MM.1S (cell line): ENCODE data around the gene CDK6.

Source experiments
- DNase-seq: peaks from one replicate; pipeline ENCODE4 v3.0.0-alpha.2; 2015
- H2AFZ ChIP-seq: fragments of 300-600 bp; sonication (generic); 2 replicates; pipeline ENCODE4 v1.6.0; 2016; ENCODE audit warnings: antibody characterized with exemption, low read length
- H3F3A ChIP-seq: fragments of 300-600 bp; sonication (generic); 2 replicates; pipeline ENCODE4 v1.6.1; 2016; ENCODE audit warnings: mild to moderate bottlenecking, antibody characterized with exemption, low read length, moderate library complexity, mixed read lengths; ENCODE audit not compliant: insufficient read depth
- H3K27ac ChIP-seq: fragments of 300-600 bp; sonication (generic); 2 replicates; pipeline ENCODE4 v1.5.1; 2016; ENCODE audit warnings: mild to moderate bottlenecking, low read length
- H3K27me3 ChIP-seq: fragments of 300-600 bp; sonication (generic); replicated peaks from 2 replicates; pipeline ENCODE4 v1.6.0; 2016; ENCODE audit warnings: low read length; ENCODE audit not compliant: insufficient read depth
- H3K36me3 ChIP-seq: fragments of 300-600 bp; sonication (generic); replicated peaks from 2 replicates; pipeline ENCODE4 v1.6.1; 2016; ENCODE audit warnings: mild to moderate bottlenecking, low read length, mixed read lengths; ENCODE audit not compliant: insufficient read depth
- H3K4me1 ChIP-seq: fragments of 300-600 bp; sonication (generic); 2 replicates; pipeline ENCODE4 v1.6.1; 2016; ENCODE audit warnings: low read length, mixed read lengths
- H3K4me2 ChIP-seq: fragments of 300-600 bp; sonication (generic); 2 replicates; pipeline ENCODE4 v1.6.0; 2016; ENCODE audit warnings: low read depth, low read length
- H3K4me3 ChIP-seq: fragments of 300-600 bp; sonication (generic); 2 replicates; pipeline ENCODE4 v1.5.1; 2016; ENCODE audit warnings: low read length, mixed read lengths
- H3K79me2 ChIP-seq: fragments of 300-600 bp; sonication (generic); 2 replicates; pipeline ENCODE4 v1.6.1; 2016; ENCODE audit warnings: mixed run types, low read length, mixed read lengths
- H3K9ac ChIP-seq: fragments of 300-600 bp; sonication (generic); 2 replicates; pipeline ENCODE4 v1.6.1; 2016; ENCODE audit warnings: low read length, mixed read lengths
- H3K9me2 ChIP-seq: fragments of 300-600 bp; sonication (generic); replicated peaks from 2 replicates; pipeline ENCODE4 v1.6.1; 2016; ENCODE audit warnings: mild to moderate bottlenecking, low read length, mixed read lengths; ENCODE audit not compliant: insufficient read depth
- H3K9me3 ChIP-seq: fragments of 300-600 bp; sonication (generic); replicated peaks from 2 replicates; pipeline ENCODE4 v1.6.1; 2016; ENCODE audit warnings: mild to moderate bottlenecking, low read length, mixed read lengths; ENCODE audit not compliant: insufficient read depth
- H4K20me1 ChIP-seq: fragments of 300-600 bp; sonication (generic); 2 replicates; pipeline ENCODE4 v1.6.1; 2016; ENCODE audit warnings: mild to moderate bottlenecking, low read length, moderate library complexity, mixed read lengths; ENCODE audit not compliant: insufficient read depth
- EZH2 ChIP-seq: fragments of 300-600 bp; sonication (generic); optimal IDR thresholded peaks from 2 replicates; pipeline ENCODE3; 2017; ENCODE audit warnings: low read depth, mild to moderate bottlenecking, antibody characterized with exemption, low read length, mixed read lengths
- EZH2phosphoT487 ChIP-seq: fragments of 300-600 bp; sonication (generic); IDR thresholded peaks from 2 replicates; pipeline ENCODE4 v1.6.1; 2018; ENCODE audit warnings: antibody characterized with exemption, low read length
- TF ChIP-seq, protein P1 (sequence below): fragments of 300-600 bp; sonication (generic); IDR thresholded peaks from 2 replicates; pipeline ENCODE4 v1.5.1; 2016; ENCODE audit warnings: antibody characterized with exemption, low read length, mixed read lengths

The CDK6 gene

DNA sequence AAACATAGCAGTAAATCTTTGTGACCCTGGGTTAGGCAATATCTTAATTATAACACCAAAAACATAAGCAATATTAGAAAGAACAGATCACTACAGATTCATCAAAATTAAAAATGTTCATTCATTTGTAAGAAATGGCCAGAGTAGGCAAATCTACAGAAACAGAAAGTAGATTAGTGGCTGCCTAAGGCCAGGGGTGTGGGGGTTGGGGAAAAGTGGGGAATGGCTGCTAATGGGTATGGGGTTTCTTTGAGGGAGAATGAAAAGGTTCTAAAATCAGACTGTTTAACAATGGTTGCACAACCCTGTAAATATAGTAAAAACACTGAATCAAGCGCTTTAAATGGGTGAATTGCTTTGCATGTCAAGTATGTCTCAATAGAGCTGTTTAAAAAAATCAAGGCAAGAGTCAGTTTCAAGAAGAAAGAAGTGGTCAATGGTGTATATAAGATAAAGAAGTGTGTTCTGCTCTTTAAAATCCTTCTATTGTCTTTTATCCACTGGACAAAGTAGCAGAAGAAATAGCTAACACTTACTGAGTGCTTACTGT lies 42.6 kb downstream of the CDK6 start:
- H3K9me2 ChIP-seq: no peaks in the 10 kb centered on the region
- H3K4me1 ChIP-seq: peaks cover 42% of the 10 kb centered on the region
- H3K4me2 ChIP-seq: peak overlapping the region; percentile 49
- no peak overlapping the region for H3K9ac ChIP-seq
- no peaks in the 10 kb centered on the region; the same call in 1 of the 2 replicates for H3K36me3 ChIP-seq
- no peaks in the 10 kb centered on the region for H4K20me1 ChIP-seq
- peak overlapping the region; percentile 30; the same call in 1 of the 2 replicates for H3K27ac ChIP-seq
- H2AFZ ChIP-seq: no peak overlapping the region
- peaks cover 98% of the 10 kb centered on the region for H3K79me2 ChIP-seq
- H3K4me3 ChIP-seq: no peak overlapping the region
- H3F3A ChIP-seq: peaks cover 14% of the 10 kb centered on the region; the same call in 1 of the 2 replicates
- TF ChIP-seq EZH2: no peak
- peak; percentile 35 for DNase-seq
- H3K9me3 ChIP-seq: no peaks in the 10 kb centered on the region
- no peaks in the 10 kb centered on the region for H3K27me3 ChIP-seq

DNA sequence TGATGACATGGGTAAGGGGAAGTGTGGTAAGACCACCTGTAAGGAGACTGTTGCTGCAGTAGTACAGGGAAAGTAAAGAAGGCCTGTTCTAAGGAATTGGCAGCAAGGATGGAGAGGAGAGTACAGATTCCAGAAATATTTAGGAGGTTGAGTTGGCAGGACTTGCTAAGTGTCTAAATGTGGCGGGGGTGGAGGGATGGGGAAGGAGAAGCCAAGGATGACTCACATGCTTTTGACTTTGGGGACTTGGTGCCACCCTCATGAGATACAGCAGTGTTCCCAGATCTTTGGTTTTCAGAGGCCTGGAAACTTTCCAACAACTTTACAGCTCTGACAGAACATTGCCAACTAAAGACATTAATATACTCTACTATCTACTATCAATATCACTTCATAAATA lies 45.4 kb downstream of the CDK6 start:
- peaks cover 94% of the 10 kb centered on the region for H3K79me2 ChIP-seq
- no peaks in the 10 kb centered on the region; the same call in 1 of the 2 replicates for H3K36me3 ChIP-seq
- peaks cover 35% of the 10 kb centered on the region for H3K4me1 ChIP-seq
- H3F3A ChIP-seq: peaks cover 14% of the 10 kb centered on the region; the same call in 1 of the 2 replicates
- H3K4me2 ChIP-seq: no peak overlapping the region
- H4K20me1 ChIP-seq: no peaks in the 10 kb centered on the region
- no peak overlapping the region for H3K27ac ChIP-seq
- H3K9me2 ChIP-seq: no peaks in the 10 kb centered on the region
- H2AFZ ChIP-seq: no peak overlapping the region
- no peak for TF ChIP-seq EZH2phosphoT487
- TF ChIP-seq EZH2: no peak
- TF ChIP-seq, protein P1, sequence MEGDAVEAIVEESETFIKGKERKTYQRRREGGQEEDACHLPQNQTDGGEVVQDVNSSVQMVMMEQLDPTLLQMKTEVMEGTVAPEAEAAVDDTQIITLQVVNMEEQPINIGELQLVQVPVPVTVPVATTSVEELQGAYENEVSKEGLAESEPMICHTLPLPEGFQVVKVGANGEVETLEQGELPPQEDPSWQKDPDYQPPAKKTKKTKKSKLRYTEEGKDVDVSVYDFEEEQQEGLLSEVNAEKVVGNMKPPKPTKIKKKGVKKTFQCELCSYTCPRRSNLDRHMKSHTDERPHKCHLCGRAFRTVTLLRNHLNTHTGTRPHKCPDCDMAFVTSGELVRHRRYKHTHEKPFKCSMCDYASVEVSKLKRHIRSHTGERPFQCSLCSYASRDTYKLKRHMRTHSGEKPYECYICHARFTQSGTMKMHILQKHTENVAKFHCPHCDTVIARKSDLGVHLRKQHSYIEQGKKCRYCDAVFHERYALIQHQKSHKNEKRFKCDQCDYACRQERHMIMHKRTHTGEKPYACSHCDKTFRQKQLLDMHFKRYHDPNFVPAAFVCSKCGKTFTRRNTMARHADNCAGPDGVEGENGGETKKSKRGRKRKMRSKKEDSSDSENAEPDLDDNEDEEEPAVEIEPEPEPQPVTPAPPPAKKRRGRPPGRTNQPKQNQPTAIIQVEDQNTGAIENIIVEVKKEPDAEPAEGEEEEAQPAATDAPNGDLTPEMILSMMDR: no peak
- H3K9ac ChIP-seq: no peak overlapping the region
- H3K9me3 ChIP-seq: no peaks in the 10 kb centered on the region
- no peak for DNase-seq
- no peak overlapping the region for H3K4me3 ChIP-seq
- H3K27me3 ChIP-seq: no peaks in the 10 kb centered on the region

DNA sequence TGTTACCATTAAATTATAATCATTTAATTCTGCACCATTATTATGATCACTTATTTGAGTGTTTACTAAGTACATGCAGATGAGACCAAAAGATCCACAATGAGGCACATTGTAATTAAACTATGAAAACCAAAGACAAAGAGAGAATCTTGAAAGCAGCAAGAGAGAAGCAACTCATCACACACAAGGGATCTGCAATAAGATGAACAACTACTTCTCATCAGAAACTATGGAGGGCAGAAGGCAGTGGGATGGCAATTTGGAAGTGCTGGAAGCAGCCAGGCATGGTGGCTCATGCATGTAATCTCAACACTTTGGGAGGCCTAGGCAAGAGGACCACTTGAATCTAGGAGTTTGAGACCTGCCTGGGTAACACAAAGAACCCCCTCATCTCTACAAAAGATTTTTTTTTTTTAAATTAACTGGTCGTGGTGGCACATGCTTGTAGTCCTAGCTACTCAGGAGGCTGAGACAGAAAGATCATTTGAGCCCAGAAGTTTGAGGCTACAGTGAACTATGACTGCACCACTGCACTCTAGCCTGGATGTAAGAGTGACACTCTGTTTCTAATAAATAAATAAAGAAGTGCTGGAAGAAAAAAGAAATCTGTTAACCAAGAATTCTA lies 47.7 kb downstream of the CDK6 start:
- no peak for DNase-seq
- no peak overlapping the region for H3K4me2 ChIP-seq
- peaks cover 35% of the 10 kb centered on the region for H3K4me1 ChIP-seq
- no peak overlapping the region for H3K9ac ChIP-seq
- no peaks in the 10 kb centered on the region; the same call in 1 of the 2 replicates for H3K36me3 ChIP-seq
- no peak overlapping the region for H3K27ac ChIP-seq
- peaks cover 96% of the 10 kb centered on the region for H3K79me2 ChIP-seq
- no peaks in the 10 kb centered on the region for H3K9me2 ChIP-seq
- H3K4me3 ChIP-seq: no peak overlapping the region
- no peaks in the 10 kb centered on the region for H3K9me3 ChIP-seq
- no peak overlapping the region for H2AFZ ChIP-seq
- TF ChIP-seq, protein P1: no peak
- no peaks in the 10 kb centered on the region for H3K27me3 ChIP-seq
- peaks cover 3% of the 10 kb centered on the region for H3F3A ChIP-seq
- H4K20me1 ChIP-seq: no peaks in the 10 kb centered on the region

DNA sequence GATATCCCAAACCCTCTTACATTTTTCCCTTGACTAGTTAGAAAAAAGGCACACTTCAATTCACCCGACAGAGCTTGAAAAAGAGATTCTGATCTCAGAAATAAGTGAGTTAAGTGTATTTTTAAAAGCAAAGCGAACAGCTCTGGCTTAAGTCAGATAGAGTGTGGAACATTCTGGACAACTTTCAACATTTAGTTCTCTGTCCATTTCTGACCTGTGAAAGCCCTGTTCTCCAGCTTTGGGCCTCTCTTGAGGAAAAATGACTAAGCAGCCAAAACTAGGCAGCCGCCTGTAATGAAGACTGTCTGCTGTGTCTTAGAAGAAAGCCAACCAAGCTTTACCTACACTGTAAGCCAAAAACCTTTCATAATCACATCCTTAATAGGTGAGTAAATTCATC lies 50.5 kb downstream of the CDK6 start:
- H3K79me2 ChIP-seq: peaks cover 96% of the 10 kb centered on the region
- H3K4me2 ChIP-seq: no peak overlapping the region
- H3K9ac ChIP-seq: no peak overlapping the region
- no peaks in the 10 kb centered on the region for H3K27me3 ChIP-seq
- no peak for TF ChIP-seq EZH2phosphoT487
- TF ChIP-seq, protein P1: no peak
- no peak for TF ChIP-seq EZH2
- peaks cover 54% of the 10 kb centered on the region for H3K4me1 ChIP-seq
- H3K36me3 ChIP-seq: no peaks in the 10 kb centered on the region
- H3F3A ChIP-seq: peaks cover 9% of the 10 kb centered on the region; the same call in 1 of the 2 replicates
- no peak overlapping the region for H3K4me3 ChIP-seq
- no peaks in the 10 kb centered on the region for H3K9me2 ChIP-seq
- no peak overlapping the region for H2AFZ ChIP-seq
- no peak for DNase-seq
- no peaks in the 10 kb centered on the region for H4K20me1 ChIP-seq
- H3K27ac ChIP-seq: peak overlapping the region; percentile 37; the same call in 1 of the 2 replicates
- H3K9me3 ChIP-seq: no peaks in the 10 kb centered on the region
